DMS53 treated with DMSO at 0.1 percent for 48 hours (cell line): ENCODE data around the gene AKAP8L.

Source experiments
- DNase-seq: peaks from one replicate; lab custom pipeline; 2025; ENCODE audit not compliant: unreplicated experiment; lab: John Stamatoyannopoulos, UW

Gene AKAP8L

DNA sequence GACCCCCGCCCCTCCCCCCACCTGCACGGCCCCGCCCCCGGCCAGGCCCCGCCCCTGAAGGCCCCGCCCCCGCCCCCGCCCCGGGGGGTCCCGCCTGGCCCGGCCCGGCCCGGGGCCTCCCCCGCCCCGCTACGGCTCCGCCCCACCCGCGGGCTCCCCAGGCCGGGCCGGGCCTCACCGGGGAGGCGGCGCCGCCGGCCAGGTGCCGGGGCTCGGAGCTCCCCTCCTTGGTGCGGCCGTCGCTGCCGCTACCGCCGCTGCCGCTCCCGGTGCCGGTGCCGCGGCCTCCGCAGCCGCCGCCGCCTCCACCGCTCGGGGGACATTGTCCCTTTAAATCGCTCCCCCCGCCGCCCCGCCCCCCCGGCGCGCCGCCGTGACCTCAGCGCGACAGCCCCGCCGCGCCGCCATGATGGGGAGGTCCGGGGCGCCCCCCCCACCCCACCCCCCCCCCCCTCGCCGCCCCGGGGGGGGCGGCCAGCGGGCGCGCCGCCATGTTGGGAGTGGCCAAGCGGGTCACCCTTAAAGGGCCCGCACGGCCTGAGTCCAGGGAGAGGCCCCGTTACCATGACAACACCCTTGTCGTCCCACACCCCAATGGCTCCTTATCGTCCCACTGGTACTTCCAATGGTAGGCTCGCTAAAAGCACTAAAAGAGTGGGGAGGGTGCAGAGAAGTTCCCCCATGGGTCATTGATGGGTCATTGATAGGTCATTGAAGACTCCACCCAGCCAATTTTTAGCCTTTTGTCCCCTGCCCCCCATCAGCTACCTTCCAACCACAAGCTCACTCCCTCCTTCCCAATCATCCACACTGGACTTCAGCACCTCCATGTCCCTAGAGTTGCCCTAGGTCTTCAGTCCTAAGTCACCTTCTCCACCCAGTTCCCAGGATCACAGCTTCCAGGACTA lies 31.1 kb upstream of the AKAP8L start, which contains the start of gene WIZ:
TSS of gene WIZ (minus strand) at position 337 of the 908 bp plus-strand sequence. CDS start 1,649 bp downstream, outside the sequence.
- DNase-seq: peak; percentile 10

DNA sequence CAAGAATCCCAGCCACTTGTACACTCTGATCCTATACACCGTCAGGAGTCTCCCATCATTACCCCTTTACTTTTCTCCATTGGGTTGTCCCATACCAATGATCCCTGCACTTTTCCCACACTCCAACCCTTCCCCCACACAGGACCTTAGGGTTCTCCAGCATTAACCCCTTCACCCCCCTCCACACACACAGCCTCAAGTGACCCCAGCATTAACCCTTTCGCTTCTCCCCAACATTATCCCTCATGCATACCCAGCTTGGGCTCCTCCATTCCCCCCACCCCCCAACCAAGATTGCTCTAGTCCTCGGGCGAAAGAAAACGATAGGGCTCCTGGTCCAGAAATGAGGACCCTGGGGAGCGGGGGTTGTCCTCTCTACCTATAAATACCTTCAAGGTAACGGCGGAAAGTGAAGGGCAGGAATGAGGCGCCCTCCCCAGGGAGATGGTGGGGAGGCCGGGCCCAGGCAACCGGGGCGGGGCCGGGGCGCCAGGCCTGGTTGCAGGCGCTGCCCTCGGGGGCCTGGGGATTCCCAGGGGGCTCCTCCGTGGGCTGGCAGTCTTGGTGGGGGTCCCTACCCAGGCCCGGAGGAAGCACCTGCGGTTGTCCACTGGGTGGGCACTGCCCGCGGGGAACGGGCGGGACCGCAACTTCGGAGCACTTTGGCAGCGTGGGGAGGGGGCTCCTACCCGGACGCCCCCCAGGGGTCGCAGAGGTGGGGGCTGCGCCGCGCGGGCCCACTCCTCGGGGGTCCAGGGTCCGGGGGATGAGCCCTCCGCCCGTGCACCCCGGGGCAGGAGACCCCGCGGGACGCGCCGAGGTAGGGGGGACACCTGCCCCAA lies 30.2 kb upstream of the AKAP8L start:
- no peak for DNase-seq

GRCh38 chr19:15448044-15448777 lies 29.4 kb upstream of the AKAP8L start:
- DNase-seq: no peak

GRCh38 chr19:15447057-15447456 lies 28.3 kb upstream of the AKAP8L start:
- no peak for DNase-seq

- DNase-seq: no peak
Observed at GRCh38 chr19:15445807-15446376, 27.1 kb upstream of the AKAP8L start.

DNA sequence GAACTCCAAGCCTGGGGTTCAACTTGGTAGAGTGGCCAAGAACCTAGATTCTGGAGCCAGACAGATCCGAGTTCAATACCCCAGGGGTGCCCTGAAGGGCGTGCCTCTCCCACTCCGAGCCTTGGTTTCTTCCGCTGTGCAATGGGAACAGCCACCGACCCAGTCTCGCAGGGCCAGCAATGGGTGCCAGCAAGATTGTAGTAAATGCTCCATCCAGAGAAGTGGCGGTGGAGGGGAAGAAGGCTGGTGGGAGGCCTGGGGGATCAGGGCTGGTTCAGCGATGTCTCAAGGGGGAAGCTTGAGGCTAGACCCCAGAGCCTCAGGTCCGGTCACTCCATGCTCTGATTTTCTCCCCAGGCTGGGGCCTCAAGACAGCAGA lies 26.4 kb upstream of the AKAP8L start:
- DNase-seq: no peak

GRCh38 chr19:15444505-15445226 lies 25.9 kb upstream of the AKAP8L start:
- no peak for DNase-seq

DNA sequence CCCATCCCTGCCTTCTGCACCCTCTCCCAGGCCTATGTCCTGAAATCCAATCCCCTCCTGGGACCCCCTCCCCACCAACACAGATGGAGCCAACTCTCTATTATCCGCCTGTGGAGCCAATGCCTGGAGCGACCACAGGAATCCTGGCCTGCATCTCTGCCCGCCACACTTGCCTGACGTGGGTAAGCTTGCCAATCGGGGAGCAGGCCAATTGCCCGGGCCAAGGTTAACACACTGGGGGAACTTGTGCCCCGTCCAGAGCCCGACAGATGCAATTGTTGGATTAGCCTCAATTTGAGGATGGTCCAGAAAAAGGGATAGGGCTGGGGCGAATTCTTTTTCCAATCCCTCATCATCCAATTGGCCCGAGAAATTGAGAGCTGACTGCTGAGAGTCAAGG lies 25.1 kb upstream of the AKAP8L start:
- DNase-seq: no peak

DNA sequence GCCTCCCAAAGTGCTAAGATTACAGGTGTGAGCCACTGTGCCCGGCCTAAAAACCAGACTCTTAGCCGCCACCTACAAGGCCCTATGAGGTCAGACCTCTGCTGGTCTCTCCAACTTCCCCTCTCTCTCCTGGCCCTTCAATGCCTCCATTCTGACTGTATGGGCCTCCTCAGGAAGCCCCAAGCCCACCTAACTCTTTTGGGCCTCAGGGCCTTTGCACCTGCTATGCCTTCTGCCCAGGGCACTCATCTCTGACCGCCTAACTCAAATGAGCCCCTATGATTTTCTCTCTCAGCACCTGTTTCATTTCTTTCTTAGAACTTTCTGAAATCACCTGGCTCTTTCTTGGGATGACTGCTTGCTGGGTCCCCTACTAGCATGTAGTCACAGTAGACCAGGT lies 24.5 kb upstream of the AKAP8L start:
- no peak for DNase-seq

DNA sequence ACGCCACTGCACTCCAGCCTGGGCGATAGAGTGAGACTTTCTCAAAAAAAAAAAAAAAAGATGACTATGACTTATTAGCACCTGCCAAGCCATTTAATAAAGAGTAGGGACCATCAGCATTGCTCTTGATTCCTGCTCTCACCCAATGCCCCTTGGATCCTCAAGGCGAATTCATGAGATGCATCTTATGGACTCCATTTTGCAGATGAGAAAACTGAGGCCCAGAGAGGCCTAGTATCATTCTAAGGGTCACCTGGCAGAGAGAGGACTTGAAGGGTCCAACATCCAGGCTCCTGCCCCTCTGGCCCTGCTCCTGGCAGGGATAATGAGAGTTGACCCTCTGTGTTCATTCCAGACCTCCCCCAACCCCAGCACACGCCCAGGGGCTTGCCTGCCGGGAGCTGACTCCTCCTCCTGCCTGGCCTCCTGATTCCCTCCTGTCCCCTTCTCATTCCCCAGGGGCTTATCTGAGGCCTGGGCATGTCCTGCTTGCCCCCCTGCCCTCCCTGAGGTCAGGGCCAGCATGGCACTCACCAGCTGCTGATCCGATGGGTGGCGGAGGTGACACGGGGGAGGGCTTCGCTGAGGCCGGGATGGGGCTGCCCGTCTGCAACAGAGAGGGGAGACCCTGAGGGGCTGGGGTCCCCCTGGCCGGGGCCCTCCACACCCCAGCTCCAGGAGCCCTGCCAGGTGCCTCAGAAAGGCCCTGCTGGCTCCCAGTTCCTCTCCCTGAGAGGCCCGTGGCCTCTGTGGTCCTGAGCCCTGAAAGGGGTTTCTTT lies 23.5 kb upstream of the AKAP8L start:
- no peak for DNase-seq

DNA sequence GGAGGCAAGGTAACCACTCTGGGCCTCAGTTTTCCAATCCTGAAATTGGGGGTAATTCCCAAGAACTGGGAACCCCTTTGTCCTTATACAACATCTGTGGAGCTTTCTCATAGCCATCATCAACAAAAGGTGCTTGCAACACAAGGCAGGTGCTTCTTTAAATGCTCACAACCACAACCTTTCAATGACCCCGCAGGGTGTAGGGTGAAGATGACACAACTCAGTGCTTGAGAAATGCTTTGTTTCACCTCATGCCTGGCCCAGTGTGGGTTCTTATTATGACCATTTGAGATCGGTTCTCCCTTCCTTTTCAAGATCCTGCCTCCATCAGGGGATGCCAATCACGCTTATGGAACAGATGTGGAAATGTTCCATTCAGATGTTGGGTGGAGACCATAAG lies 22.5 kb upstream of the AKAP8L start:
- DNase-seq: no peak

DNA sequence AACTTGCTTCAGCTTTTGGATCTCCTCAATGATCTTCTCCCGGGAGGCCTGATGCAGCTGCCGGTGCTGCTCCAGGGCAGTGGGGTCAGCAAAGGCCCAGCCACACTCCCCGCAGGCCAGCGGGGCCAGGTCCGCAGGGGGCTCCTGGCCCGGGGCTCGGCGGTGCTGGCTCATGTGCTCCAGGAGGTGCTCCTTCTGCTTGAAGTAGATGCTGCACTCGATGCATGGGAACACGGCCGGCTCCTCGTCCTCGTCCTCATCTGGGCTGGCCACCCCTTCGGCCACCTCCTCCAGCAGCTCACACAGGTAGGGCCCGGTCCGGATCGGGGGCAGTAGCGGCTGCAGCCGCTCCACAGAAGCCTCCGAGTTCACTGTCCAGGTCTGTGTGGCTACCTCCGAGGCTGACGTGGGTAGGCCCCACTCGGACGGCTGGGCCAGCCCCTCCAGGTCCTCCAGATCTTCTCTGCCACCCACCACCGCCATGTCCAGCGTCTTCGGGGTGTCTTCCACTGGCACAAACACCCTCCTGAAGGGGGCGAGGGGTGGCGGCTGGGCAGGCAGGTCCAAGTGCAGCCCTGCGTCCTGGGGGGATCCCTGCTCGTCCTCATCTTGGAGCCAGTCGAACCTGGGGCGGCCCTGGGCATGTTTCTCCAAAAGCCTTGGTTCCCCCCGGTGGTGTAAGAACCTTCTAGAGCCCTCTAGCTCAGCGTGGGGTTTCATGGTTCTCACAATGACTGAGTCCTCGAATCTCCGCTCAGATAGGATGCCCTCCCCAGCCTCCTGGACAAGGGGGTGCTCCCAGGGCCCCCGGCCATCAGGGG lies 21.2 kb upstream of the AKAP8L start:
- no peak for DNase-seq

DNA sequence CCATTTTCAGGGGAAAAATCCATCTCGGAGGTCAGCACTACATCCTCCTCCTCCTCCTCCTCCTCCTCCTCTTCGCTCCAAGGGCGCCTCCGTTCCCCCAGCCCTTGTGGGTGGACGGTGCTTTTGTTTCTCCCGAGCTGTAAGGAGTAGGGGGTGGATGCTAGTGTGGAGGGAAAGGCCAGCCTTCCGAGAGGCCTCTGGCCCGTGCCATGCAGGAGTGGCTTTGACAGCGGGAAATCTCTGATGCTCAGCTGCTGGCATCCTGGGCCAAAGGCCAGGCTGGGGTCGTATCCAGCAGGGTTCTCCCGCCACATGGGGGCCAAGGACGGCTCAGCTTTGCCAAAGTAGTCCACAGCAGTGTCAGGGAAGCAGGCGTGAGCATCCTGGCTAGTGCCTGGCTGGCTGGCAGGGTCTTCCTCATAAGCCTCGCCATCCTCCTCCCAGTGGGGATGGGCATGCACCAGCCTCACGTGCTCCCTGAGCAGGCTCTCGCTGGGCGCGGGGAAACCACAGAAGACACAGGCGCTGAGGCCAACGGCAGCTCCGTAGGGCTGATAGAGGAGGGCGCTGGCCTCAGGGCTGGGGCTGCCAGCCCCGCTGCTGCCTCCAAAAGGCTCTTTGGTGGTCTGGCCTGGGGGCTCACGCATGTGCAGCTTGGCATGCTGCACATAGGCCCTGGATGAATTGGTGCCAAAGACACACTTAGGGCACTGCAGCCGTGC lies 20.5 kb upstream of the AKAP8L start:
- no peak for DNase-seq

GRCh38 chr19:15438577-15438976 lies 19.8 kb upstream of the AKAP8L start:
- DNase-seq: no peak

DNA sequence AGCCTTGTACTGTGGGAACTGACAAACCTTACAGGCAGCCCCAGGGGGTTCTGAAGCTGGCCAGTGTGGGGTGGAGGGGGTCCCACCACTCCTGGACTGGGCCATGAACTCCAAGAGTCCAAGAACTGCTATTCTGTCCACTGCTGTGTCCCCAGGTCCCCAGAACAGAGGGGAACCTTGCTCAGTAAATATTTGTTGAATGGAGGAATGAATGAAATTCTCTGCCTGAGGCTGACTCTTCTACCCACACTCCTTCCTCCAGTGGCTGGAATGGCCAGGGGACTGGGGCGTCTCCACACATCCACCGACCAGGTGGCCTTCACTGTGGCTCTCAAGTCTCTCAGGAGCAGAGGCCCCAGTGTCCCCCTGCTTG lies 19.3 kb upstream of the AKAP8L start:
- no peak for DNase-seq

GRCh38 chr19:15437355-15438123 lies 18.8 kb upstream of the AKAP8L start:
- DNase-seq: no peak

DNA sequence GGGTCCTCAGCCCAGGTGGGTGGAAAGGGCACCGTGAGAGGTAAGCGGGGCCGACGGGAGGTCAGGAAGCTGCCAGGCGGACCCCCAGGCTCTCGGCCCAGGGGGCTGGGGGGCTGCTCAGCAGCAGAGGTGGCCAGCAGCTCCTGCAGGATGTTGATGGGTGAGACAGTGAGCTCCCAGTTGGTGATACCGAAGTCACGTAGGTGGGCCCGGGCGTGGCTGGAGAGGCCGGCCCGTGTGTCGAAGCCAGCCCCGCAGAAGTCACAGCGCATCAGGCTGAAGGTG lies 18.0 kb upstream of the AKAP8L start:
- DNase-seq: no peak
